HG02852 (cell line): Measurements from ENCODE around the gene INVS.
"Not testable (repeated sequence)": the region's sequence is repeated elsewhere in the genome, so short reads cannot be mapped to it uniquely, and the experiment has no call there.

Experiments used
- ATAC-seq: cut with Tn5 transposase; IDR thresholded peaks from one replicate; pipeline ENCODE4 v1.9.1; 2021; ENCODE audit warnings: mild to moderate bottlenecking, moderate library complexity; ENCODE audit not compliant: unreplicated experiment

Gene INVS

DNA sequence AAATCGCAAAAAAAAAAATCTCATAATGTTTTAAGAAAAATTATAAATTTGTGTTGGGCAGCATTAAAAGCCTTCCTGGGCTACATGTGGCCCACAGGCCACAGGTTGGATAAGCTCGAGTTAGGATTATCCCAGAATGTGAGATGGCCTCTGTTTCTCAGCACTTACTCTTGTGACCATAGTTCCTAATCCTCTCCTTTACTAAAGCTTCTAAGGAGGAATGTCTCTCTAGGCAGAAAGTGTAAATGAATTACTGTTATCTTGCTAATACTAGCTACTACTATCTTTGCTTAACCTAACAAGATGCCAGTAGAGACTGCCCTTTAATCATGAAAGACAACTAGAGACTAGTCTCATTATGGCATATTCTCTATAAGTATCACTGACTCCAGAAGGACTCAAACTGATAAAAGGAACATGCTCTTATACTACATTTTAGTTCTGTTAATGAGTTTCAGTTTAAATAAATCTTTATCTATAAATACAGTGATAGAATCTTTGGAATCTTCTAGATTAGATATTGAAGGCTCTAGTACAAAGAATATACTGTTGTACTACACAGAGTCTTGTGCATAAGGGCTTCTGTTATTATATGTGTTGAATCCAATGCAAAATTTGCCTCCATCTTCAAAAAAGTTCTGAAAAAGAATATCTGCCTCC lies 13.8 kb downstream of the INVS start:
- ATAC-seq, result no peak

GRCh38 chr9:100117316-100117715 lies 18.3 kb downstream of the INVS start:
- no peak for ATAC-seq

- ATAC-seq, result no peak
Observed at GRCh38 chr9:100120286-100120685, 21.2 kb downstream of the INVS start.

GRCh38 chr9:100125236-100125635 lies 26.2 kb downstream of the INVS start:
- no peak for ATAC-seq

DNA sequence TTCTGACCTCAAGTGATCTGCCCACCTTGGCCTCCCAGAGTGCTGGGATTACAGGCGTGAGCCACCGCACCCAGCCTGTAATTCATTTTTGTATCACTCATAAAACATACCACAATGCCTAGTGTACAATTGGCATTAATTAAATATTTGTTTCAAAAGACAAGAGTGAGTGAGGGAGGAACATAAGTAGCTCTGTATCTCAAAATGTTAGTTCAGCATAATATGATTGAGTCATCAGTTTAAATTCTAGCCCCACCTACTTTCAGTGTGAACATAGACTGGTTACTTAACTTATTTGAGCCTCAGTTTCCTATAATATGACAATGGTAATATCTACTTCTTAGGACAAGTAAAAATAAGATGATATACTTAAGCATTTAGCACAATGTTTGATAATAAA lies 26.9 kb downstream of the INVS start:
- ATAC-seq, result no peak

GRCh38 chr9:100126423-100126822 lies 27.4 kb downstream of the INVS start:
- no peak for ATAC-seq

GRCh38 chr9:100129772-100130171 lies 30.7 kb downstream of the INVS start:
- no peak for ATAC-seq

GRCh38 chr9:100131216-100131615 lies 32.2 kb downstream of the INVS start:
- ATAC-seq, result no peak

GRCh38 chr9:100131875-100132430 lies 32.9 kb downstream of the INVS start:
- ATAC-seq, result no peak

DNA sequence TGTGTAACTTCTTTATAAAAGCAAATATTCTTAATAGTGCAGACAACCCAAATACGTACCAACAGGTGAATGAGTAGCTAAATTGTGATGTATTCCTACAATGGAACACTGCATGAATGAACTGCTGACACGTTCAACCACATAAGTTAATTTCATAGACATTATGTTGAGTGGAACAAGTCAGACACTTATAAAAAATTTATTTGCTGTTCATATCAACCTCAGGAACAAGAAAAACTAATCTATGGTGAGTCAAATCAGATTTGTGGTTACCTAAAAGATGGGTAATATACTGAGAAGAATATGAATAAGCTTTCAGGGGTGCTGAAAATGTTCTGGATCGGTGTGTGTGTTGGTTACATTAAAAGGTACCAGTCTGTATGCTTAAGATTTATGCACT lies 35.7 kb downstream of the INVS start:
- ATAC-seq, result no peak

GRCh38 chr9:100136799-100137198 lies 37.8 kb downstream of the INVS start:
- not testable (repeated sequence) for ATAC-seq

GRCh38 chr9:100140303-100140702 lies 41.3 kb downstream of the INVS start:
- not testable (repeated sequence) for ATAC-seq

GRCh38 chr9:100141862-100142261 lies 42.8 kb downstream of the INVS start:
- ATAC-seq, result not testable (repeated sequence)

GRCh38 chr9:100145167-100145934 lies 46.3 kb downstream of the INVS start:
- ATAC-seq, result not testable (repeated sequence)

- not testable (repeated sequence) for ATAC-seq
Observed at GRCh38 chr9:100145976-100146375, 46.9 kb downstream of the INVS start.

DNA sequence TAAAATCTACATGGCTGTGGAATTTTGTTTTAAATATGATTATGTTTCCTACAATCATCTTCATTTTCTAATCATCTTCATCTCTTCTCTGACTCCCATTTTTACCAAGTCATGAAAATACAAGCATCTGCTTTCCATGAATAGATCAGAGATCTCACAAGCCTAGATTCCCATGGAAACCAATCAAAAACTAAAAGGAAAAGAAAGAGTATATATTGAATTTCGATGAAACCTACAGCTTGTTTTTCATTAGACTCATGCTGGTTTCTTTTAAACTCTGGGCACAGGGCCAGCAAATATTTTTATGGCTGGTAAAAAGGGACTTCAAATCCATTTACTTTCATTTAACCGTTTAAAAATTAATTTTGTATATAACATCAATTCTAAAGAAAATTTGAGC lies 51.2 kb downstream of the INVS start:
- ATAC-seq, result no peak

DNA sequence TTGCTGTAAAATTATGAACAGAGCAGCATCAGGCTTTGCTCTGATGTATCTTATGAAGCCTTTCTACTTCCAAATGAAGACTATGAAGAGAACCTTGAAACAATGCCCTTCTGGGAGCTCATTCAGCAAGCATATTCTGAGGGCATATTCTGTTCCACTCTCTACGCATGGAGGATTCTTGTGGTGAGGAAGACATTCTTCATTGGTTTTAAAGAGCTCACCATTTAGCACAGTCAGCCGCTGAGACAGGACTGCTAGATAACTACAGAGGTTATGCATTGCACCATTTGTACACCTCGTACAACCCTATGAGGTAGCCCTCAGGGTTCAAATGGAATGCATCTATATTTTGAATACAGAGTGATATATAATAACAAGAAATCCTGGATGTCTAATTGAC lies 61.0 kb downstream of the INVS start:
- ATAC-seq, result peak; percentile 79

DNA sequence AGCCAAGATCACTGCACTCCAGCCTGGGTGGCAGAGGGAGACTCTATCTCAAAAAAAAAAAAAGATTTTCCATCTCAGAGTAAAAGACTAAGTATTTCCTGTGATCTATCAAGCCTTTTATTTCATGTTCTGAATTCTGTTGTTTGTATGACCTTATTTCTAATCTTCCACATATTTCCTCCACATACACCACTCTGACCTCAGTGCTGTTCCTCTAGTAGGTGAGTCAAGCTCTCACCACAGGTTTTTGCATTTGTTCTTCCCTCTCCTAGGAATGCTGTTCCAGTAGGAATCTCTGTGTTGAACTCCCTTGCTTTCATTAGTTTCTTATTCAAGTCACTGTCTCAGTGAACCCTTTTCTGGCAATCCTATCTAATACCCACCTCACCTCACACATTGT lies 68.1 kb downstream of the INVS start:
- ATAC-seq, result no peak

GRCh38 chr9:100167915-100168654 lies 69.0 kb downstream of the INVS start:
- no peak for ATAC-seq

DNA sequence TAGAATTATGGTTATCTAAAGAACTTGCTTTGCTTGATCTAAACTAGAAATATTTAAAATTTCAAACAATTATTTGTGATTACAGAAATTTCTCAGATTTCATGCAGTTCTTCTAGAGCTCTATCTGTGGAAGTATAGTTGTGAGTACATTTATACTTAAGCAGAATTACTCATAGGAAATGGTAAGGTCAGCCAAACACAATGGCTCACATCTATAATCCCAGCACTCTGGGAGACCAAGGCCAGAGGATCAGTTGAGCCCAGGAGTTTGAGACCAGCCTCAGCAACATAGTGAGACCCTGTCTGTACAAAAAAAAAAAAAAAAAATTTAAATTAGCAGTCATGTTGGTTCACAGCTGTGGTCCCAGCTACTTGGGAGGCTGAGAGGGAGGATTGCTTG lies 71.0 kb downstream of the INVS start:
- ATAC-seq, result no peak

- no peak for ATAC-seq
Observed at GRCh38 chr9:100170556-100170955, 71.5 kb downstream of the INVS start.
